Measurements from ENCODE around the gene BMF.

DNA sequence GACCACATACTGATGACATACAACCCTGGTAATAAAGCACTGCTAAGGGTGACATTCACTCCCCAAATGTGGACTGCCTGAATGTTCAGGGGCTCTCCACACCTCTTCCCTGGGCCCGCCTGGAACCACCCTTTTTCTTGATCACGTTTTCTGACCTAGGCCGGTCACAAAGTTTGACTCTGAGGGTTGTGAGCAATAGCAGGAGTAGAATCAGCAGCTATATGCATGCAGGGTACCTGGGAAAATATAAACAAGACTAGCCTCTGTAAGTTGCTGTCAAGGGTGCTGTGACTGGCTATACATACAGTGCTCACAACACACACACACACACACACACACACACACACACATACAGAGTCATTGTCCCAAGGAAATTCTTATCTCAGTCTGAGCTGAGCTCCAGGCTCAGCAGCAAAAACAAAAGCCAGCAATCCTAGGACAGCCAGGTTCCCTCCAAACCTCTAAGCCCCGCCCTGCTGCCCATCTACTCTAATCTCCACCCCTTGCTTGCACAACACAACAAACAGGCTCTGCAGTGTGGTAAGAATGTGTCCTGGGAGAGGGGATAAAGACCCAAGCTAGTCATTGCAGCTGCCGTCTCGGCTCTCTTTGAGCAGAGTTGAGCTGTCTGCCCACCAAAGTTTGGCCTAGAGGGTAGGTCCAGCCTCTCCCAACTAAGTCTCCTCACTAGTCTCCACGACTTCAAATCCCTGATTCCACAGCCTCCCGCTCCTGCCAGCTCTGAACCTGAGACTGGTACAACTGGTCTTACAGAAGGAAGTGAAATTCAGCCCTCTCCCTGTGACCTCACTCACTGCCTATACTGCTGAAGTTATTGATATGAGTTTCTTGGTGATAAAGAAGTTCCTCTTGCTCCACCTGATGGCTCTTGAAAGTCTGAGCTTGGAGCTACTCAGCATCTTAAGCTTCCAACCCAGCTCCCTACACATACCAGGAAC lies 2.2 kb downstream of the BMF start:
- TF ChIP-seq, protein P1, sequence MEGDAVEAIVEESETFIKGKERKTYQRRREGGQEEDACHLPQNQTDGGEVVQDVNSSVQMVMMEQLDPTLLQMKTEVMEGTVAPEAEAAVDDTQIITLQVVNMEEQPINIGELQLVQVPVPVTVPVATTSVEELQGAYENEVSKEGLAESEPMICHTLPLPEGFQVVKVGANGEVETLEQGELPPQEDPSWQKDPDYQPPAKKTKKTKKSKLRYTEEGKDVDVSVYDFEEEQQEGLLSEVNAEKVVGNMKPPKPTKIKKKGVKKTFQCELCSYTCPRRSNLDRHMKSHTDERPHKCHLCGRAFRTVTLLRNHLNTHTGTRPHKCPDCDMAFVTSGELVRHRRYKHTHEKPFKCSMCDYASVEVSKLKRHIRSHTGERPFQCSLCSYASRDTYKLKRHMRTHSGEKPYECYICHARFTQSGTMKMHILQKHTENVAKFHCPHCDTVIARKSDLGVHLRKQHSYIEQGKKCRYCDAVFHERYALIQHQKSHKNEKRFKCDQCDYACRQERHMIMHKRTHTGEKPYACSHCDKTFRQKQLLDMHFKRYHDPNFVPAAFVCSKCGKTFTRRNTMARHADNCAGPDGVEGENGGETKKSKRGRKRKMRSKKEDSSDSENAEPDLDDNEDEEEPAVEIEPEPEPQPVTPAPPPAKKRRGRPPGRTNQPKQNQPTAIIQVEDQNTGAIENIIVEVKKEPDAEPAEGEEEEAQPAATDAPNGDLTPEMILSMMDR (IDR thresholded peaks at IDR 0.05), result peak in 1 of 6 experiments; percentile 11
- TF ChIP-seq POLR2A (IDR thresholded peaks at IDR 0.05), result peak in 2 of 4 donors; percentile 57 to 81

Data from upper lobe of left lung (tissue), 4 donors.